Smooth muscle cell (in vitro differentiated cells): ENCODE results near the gene IRS1. TPM values are rescaled to one million over a fixed set of nuclear protein-coding genes. Genes with fewer than 3 reads are reported as not detected.
"Not testable (repeated sequence)": the region's sequence is repeated elsewhere in the genome, so short reads cannot be mapped to it uniquely, and the experiment has no call there.

Experiments used
- DNase-seq: peaks from one replicate; lab custom pipeline; 2025; ENCODE audit not compliant: unreplicated experiment; lab: John Stamatoyannopoulos, UW
- H2AFZ ChIP-seq: fragments of 200-600 bp; sonication (generic); 2 replicates; pipeline ENCODE4 v1.6.0; 2016; ENCODE audit warnings: antibody characterized with exemption, low read depth, mild to moderate bottlenecking
- H3F3A ChIP-seq: fragments of 200-600 bp; sonication (generic); 2 replicates; pipeline ENCODE4 v1.6.0; 2017; ENCODE audit warnings: antibody characterized with exemption, low read depth
- H3K27ac ChIP-seq: fragments of 200-600 bp; sonication (generic); 2 replicates; pipeline ENCODE4 v1.5.1; 2016; ENCODE audit warnings: low read depth, mild to moderate bottlenecking
- H3K27me3 ChIP-seq: fragments of 200-600 bp; sonication (generic); 2 replicates; pipeline ENCODE4 v1.6.1; 2016; ENCODE audit warnings: low read depth, mild to moderate bottlenecking
- H3K36me3 ChIP-seq: fragments of 200-600 bp; sonication (generic); 2 replicates; pipeline ENCODE4 v1.5.1; 2016; ENCODE audit warnings: low read depth
- H3K4me1 ChIP-seq: fragments of 200-600 bp; sonication (generic); 2 replicates; pipeline ENCODE4 v1.5.1; 2016; ENCODE audit warnings: low read depth
- H3K4me2 ChIP-seq: fragments of 200-600 bp; sonication (generic); 2 replicates; pipeline ENCODE4 v1.6.0; 2016; ENCODE audit warnings: mild to moderate bottlenecking
- H3K4me3 ChIP-seq: fragments of 200-600 bp; sonication (generic); 2 replicates; pipeline ENCODE4 v1.5.1; 2016; ENCODE audit warnings: mild to moderate bottlenecking
- H3K79me2 ChIP-seq: fragments of 200-600 bp; sonication (generic); 2 replicates; pipeline ENCODE4 v1.6.0; 2016; ENCODE audit warnings: low read depth, mild to moderate bottlenecking
- H3K9ac ChIP-seq: fragments of 200-600 bp; sonication (generic); 2 replicates; pipeline ENCODE4 v1.6.0; 2016; ENCODE audit warnings: low read depth
- H3K9me3 ChIP-seq: fragments of 200-600 bp; sonication (generic); replicated peaks from 2 replicates; pipeline ENCODE4 v1.5.1; 2016; ENCODE audit warnings: low read depth
- H4K20me1 ChIP-seq: fragments of 200-600 bp; sonication (generic); 2 replicates; pipeline ENCODE4 v1.6.0; 2016; ENCODE audit warnings: low read depth
- WGBS: methylation state at CpG from one replicate; pipeline ENCODE4 v1.1.7; 2016; ENCODE audit warnings: low lambda C conversion rate; 5-methylcytosine and 5-hydroxymethylcytosine counted together
- polyA plus RNA-seq: library from polyadenylated mRNA; unstranded; fragments of >200 nt; fragmentation: Nextera tagmentation; extraction: Ambion mirVana; gene quantifications from 2 replicates; pipeline ENCODE4 v1.2.1, GENCODE V29; 2016
- total RNA-seq: library from RNA; depleted of rRNA; stranded (reverse); fragments of >200 nt; gene quantifications from 2 replicates; pipeline ENCODE4 v1.2.3, GENCODE V29; 2014
- TF ChIP-seq, protein P1 (sequence below): fragments of 200-600 bp; sonication (generic); IDR thresholded peaks from 2 replicates; pipeline ENCODE4 v1.5.1; 2017; ENCODE audit warnings: borderline replicate concordance, mild to moderate bottlenecking, antibody characterized with exemption; ENCODE audit not compliant: insufficient read depth, poor library complexity, severe bottlenecking

IRS1 gene
- total and polyA plus RNA-seq, 2 experiments from 2014 or later, result 8.6 to 14.6 TPM

DNA sequence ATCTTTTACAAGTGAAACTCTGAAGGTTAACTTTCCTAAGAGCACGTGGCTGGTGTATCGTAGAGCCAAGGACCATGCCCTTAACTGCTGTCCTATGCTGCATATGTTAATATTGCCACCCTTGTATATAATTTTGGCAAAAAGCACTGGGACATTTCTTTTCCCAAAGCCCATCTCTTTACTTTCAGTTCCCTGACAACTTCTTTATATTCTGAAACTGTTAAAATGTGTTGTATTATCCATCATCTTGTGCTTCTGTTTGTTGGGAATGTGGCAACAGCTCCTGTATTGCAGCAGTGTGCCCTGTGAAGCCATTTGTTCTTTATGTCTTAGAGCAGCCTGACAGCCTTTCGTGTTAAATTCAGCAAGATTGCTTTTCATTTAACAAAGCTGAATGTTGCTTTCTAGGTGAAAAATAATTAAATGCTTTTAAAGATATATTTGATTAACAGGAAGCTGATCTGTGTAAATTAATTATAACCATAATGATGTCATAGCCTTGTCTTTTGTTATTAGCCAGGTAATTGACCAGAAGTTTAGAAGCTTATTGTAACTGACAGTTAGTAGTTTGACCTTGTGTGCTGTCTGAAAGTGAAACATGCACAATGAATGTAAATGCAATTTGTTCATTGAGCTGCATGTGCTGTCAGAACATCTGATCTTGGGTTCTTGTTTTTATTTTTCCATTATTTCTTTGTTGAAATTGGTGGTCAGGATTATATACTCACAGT is 45.9 kb upstream of the IRS1 start:
- H3K9ac ChIP-seq, result no peak overlapping the region
- DNase-seq, result no peak
- no peak overlapping the region for H3K4me2 ChIP-seq
- 82% methylated on average over 3 of the region's 3 CpGs for WGBS
- H4K20me1 ChIP-seq, result peaks cover 5% of the 10 kb centered on the region
- no peaks in the 10 kb centered on the region for H3K36me3 ChIP-seq
- H3K27me3 ChIP-seq, result no peaks in the 10 kb centered on the region
- TF ChIP-seq, protein P1, sequence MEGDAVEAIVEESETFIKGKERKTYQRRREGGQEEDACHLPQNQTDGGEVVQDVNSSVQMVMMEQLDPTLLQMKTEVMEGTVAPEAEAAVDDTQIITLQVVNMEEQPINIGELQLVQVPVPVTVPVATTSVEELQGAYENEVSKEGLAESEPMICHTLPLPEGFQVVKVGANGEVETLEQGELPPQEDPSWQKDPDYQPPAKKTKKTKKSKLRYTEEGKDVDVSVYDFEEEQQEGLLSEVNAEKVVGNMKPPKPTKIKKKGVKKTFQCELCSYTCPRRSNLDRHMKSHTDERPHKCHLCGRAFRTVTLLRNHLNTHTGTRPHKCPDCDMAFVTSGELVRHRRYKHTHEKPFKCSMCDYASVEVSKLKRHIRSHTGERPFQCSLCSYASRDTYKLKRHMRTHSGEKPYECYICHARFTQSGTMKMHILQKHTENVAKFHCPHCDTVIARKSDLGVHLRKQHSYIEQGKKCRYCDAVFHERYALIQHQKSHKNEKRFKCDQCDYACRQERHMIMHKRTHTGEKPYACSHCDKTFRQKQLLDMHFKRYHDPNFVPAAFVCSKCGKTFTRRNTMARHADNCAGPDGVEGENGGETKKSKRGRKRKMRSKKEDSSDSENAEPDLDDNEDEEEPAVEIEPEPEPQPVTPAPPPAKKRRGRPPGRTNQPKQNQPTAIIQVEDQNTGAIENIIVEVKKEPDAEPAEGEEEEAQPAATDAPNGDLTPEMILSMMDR, result no peak
- no peak overlapping the region for H3K27ac ChIP-seq
- H3K4me3 ChIP-seq, result no peak overlapping the region
- no peak overlapping the region for H2AFZ ChIP-seq
- no peaks in the 10 kb centered on the region for H3F3A ChIP-seq
- H3K79me2 ChIP-seq, result peaks cover 11% of the 10 kb centered on the region
- no peaks in the 10 kb centered on the region for H3K9me3 ChIP-seq
- H3K4me1 ChIP-seq, result no peaks in the 10 kb centered on the region

DNA sequence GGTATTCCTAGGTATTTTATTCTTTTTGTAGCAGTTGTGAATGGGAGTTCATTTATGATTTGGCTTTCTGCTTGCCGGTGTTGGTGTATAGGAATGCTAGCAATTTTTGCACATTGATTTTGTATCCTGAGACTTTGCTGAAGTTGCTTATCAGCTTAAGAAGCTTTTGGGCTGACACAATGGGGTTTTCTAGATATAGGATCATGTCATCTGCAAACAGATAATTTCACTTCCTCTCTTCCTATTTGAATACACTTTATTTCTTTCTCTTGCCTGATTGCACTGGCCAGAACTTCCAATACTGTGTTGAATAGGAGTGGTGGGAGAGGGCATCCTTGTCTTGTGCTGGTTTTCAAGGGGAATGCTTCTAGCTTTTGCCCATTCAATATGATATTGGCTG is 43.4 kb upstream of the IRS1 start:
- 100% methylated on average over 1 of the region's 1 CpG for WGBS
- not testable (repeated sequence) for H3F3A ChIP-seq, H3K27me3 ChIP-seq, H3K4me3 ChIP-seq, H4K20me1 ChIP-seq, H3K9me3 ChIP-seq, DNase-seq, H3K4me2 ChIP-seq, H3K9ac ChIP-seq, H3K27ac ChIP-seq, H3K4me1 ChIP-seq, H3K36me3 ChIP-seq, H2AFZ ChIP-seq
- H3K79me2 ChIP-seq, result peaks cover 27% of the 10 kb centered on the region

GRCh38 chr2:226839951-226840350 is 40.3 kb upstream of the IRS1 start:
- no peak overlapping the region for H3K4me3 ChIP-seq
- H3K27ac ChIP-seq, result no peak overlapping the region
- no peaks in the 10 kb centered on the region for H3K36me3 ChIP-seq
- H2AFZ ChIP-seq, result no peak overlapping the region
- H3K27me3 ChIP-seq, result no peaks in the 10 kb centered on the region
- H3K9ac ChIP-seq, result no peak overlapping the region
- DNase-seq, result no peak
- no peaks in the 10 kb centered on the region for H3F3A ChIP-seq
- TF ChIP-seq, protein P1, result no peak
- no peaks in the 10 kb centered on the region for H3K9me3 ChIP-seq
- no peak overlapping the region for H3K4me2 ChIP-seq
- no peaks in the 10 kb centered on the region for H4K20me1 ChIP-seq
- H3K4me1 ChIP-seq, result peaks cover 8% of the 10 kb centered on the region
- 100% methylated on average over 2 of the region's 2 CpGs for WGBS
- H3K79me2 ChIP-seq, result peaks cover 23% of the 10 kb centered on the region

GRCh38 chr2:226839161-226839560 is 39.5 kb upstream of the IRS1 start:
- Histone ChIP-seq H3K36me3 (no peaks in the 10 kb centered on the region), H3K27ac (no peak overlapping the region), H3F3A (no peaks in the 10 kb centered on the region), H3K4me3 (no peak overlapping the region), H3K4me1 (peaks cover 8% of the 10 kb centered on the region), H3K27me3 (no peaks in the 10 kb centered on the region), H4K20me1 (no peaks in the 10 kb centered on the region), H3K9me3 (no peaks in the 10 kb centered on the region), H3K9ac (no peak overlapping the region), H3K4me2 (no peak overlapping the region), H2AFZ (no peak overlapping the region), H3K79me2 (peaks cover 23% of the 10 kb centered on the region)
- no peak for DNase-seq
- TF ChIP-seq, protein P1, result no peak
- WGBS, result 97% methylated on average over 10 of the region's 10 CpGs
